Measurements from ENCODE around the gene LRCOL1. TPM values are rescaled to one million over a fixed set of nuclear protein-coding genes. Genes with fewer than 3 reads are reported as not detected.

LRCOL1 gene
- total RNA-seq, 1 experiment from 2014 or later: not detected

- no peak for TF ChIP-seq CBX3 (IDR thresholded peaks at IDR 0.05; ENCODE audit: low read depth)
- no peak for TF ChIP-seq EGR1 (IDR thresholded peaks at IDR 0.05; ENCODE audit: low read depth)
- no peak for TF ChIP-seq ELF1 (IDR thresholded peaks at IDR 0.05; ENCODE audit: borderline replicate concordance, low read depth)
- no peak for TF ChIP-seq SP1 (IDR thresholded peaks at IDR 0.05; ENCODE audit: low read depth)
Measured at GRCh38 chr12:132640936-132641335, 30.6 kb upstream of the LRCOL1 start (continued).

- Histone ChIP-seq H3K9ac (ENCODE audit: low read length) (no peak overlapping the region), H2AFZ (ENCODE audit: low read depth, low read length, poor library complexity, severe bottlenecking) (no peak overlapping the region), H3K9me3 (ENCODE audit: control insufficient read depth in 1 of 2, insufficient read depth in 1 of 2, low read depth in 1 of 2, low read length in 2 of 2) (no peaks in the 10 kb centered on the region), H3K36me3 (ENCODE audit: control insufficient read depth in 1 of 2, insufficient read depth in 2 of 2, low read length in 2 of 2) (peaks cover 36 to 53% of the 10 kb centered on the region in 2 experiments; a peak in 3 of 4 replicates), H3K79me2 (ENCODE audit: insufficient read depth, low read length) (no peaks in the 10 kb centered on the region), H3K27me3 (ENCODE audit: insufficient read depth, low read length) (no peaks in the 10 kb centered on the region), H4K20me1 (ENCODE audit: insufficient read depth) (no peaks in the 10 kb centered on the region), H3K9me2 (ENCODE audit: insufficient read depth) (no peaks in the 10 kb centered on the region), H3K4me2 (ENCODE audit: low read length) (no peak overlapping the region), H3K4me3 (replicated peaks in 1 of 2; ENCODE audit: low read depth in 1 of 2, low read length in 2 of 2) (no peak overlapping the region), H3K27ac (ENCODE audit: low read depth, low read length) (no peak overlapping the region), H3K4me1 (ENCODE audit: control insufficient read depth in 1 of 2, insufficient read depth in 2 of 2, low read length in 2 of 2) (no peaks in the 10 kb centered on the region)
- intact Hi-C loops (cut with micrococcal nuclease): no loop called here
- ChIA-PET RAD21 (ENCODE audit: low non-redundant PET in 1 of 2, low total read pairs in 2 of 2, uncharacterized antibody in 2 of 2, unreplicated experiment in 2 of 2) (no interaction called here), POLR2A (no interaction called here), CTCF (interaction anchor here (1.3 kb wide), 1 partner anchor 16 kb away, joined by 3 read pairs; no protein-coding TSS in a partner anchor)
- no TSS peak for BruUV-seq (replicated peaks)
- TF ChIP-seq JUND (IDR thresholded peaks at IDR 0.05): no peak
- ATAC-seq: no peak
- DNase-seq (ENCODE audit: low read depth, low spot score): no peak
Measured at GRCh38 chr12:132639956-132640520, 29.7 kb upstream of the LRCOL1 start.

- no TSS peak for BruUV-seq (replicated peaks)
- ChIA-PET POLR2A (no interaction called here), CTCF (interaction anchor here (1.3 to 1.7 kb wide), 3 partner anchors 17 to 225 kb away, joined by 3 to 9 read pairs (median 4); no protein-coding TSS in a partner anchor), RAD21 (ENCODE audit: low non-redundant PET in 1 of 2, low total read pairs in 2 of 2, uncharacterized antibody in 2 of 2, unreplicated experiment in 2 of 2) (no interaction called here)
- Histone ChIP-seq H3K36me3 (ENCODE audit: control insufficient read depth in 1 of 2, insufficient read depth in 2 of 2, low read length in 2 of 2) (peaks cover 39 to 56% of the 10 kb centered on the region in 2 experiments; a peak in 3 of 4 replicates), H3K9ac (ENCODE audit: low read length) (no peak overlapping the region), H3K4me3 (replicated peaks in 1 of 2; ENCODE audit: low read depth in 1 of 2, low read length in 2 of 2) (no peak overlapping the region), H3K27me3 (ENCODE audit: insufficient read depth, low read length) (no peaks in the 10 kb centered on the region), H2AFZ (ENCODE audit: low read depth, low read length, poor library complexity, severe bottlenecking) (no peak overlapping the region), H3K9me3 (ENCODE audit: control insufficient read depth in 1 of 2, insufficient read depth in 1 of 2, low read depth in 1 of 2, low read length in 2 of 2) (no peaks in the 10 kb centered on the region), H3K4me2 (ENCODE audit: low read length) (no peak overlapping the region), H3K79me2 (ENCODE audit: insufficient read depth, low read length) (no peaks in the 10 kb centered on the region), H3K9me2 (ENCODE audit: insufficient read depth) (no peaks in the 10 kb centered on the region), H3K27ac (ENCODE audit: low read depth, low read length) (no peak overlapping the region; the same call in 1 of the 2 replicates), H3K4me1 (ENCODE audit: control insufficient read depth in 1 of 2, insufficient read depth in 2 of 2, low read length in 2 of 2) (no peaks in the 10 kb centered on the region), H4K20me1 (ENCODE audit: insufficient read depth) (no peaks in the 10 kb centered on the region)
- ATAC-seq: peak; percentile 75
- intact Hi-C loops (cut with micrococcal nuclease): loop anchor here (1.0 kb wide), 2 partner anchors 38 to 223 kb away; no protein-coding TSS in a partner anchor
- DNase-seq (ENCODE audit: low read depth, low spot score): no peak
- TF ChIP-seq CBX3 (IDR thresholded peaks at IDR 0.05; ENCODE audit: low read depth) (no peak), ZNF274 (IDR thresholded peaks at IDR 0.05; ENCODE audit: low read depth, low read length) (no peak), YY1 (IDR thresholded peaks at IDR 0.05; ENCODE audit: extremely low read depth, insufficient replicate concordance, low read depth, low read length) (no peak), POLR2AphosphoS5 (IDR thresholded peaks at IDR 0.05; ENCODE audit: low read depth, low read length) (no peak), POLR2A (IDR thresholded peaks at IDR 0.05; ENCODE audit: borderline replicate concordance, extremely low read depth, insufficient read depth, insufficient read length) (no peak), FOSL1 (IDR thresholded peaks at IDR 0.05; ENCODE audit: low read depth) (no peak), EGR1 (IDR thresholded peaks at IDR 0.05; ENCODE audit: low read depth) (no peak), CTCF (IDR thresholded peaks at IDR 0.05 in 2 of 3, conservative IDR thresholded peaks at IDR 0.05 in 1 of 3; ENCODE audit: borderline replicate concordance in 1 of 3, insufficient read depth in 1 of 3, low read depth in 2 of 3, low read length in 2 of 3) (peak; percentile 45 to 79 (median 77); a peak in 5 of 6 replicates), EZH2 (IDR thresholded peaks at IDR 0.05) (no peak), SRF (IDR thresholded peaks at IDR 0.05; ENCODE audit: low read depth) (no peak), RAD21 (IDR thresholded peaks at IDR 0.05; ENCODE audit: low read depth) (peak; percentile 44; the same call in 1 of the 2 replicates), JUND (IDR thresholded peaks at IDR 0.05) (no peak), SP1 (IDR thresholded peaks at IDR 0.05; ENCODE audit: low read depth) (no peak), ELF1 (IDR thresholded peaks at IDR 0.05; ENCODE audit: borderline replicate concordance, low read depth) (no peak), EZH2phosphoT487 (IDR thresholded peaks at IDR 0.05; ENCODE audit: borderline replicate concordance) (no peak)
Measured at GRCh38 chr12:132638541-132639408, 28.4 kb upstream of the LRCOL1 start.
